ENCODE measurements around the gene IFT81.
"Not testable (repeated sequence)": the region's sequence is repeated elsewhere in the genome, so short reads cannot be mapped to it uniquely, and the experiment has no call there.

- TF ChIP-seq SAFB2 (CRISPR knock-in tag; IDR thresholded peaks at IDR 0.05; ENCODE audit: borderline replicate concordance, low read depth); CHD2 (IDR thresholded peaks at IDR 0.05; ENCODE audit: low read depth, low read length); NR2F6 (IDR thresholded peaks at IDR 0.05); NR2F6 (CRISPR knock-in tag; IDR thresholded peaks at IDR 0.05); NKX3-1 (CRISPR knock-in tag; IDR thresholded peaks at IDR 0.05); ZNF615 (CRISPR knock-in tag; IDR thresholded peaks at IDR 0.05; ENCODE audit: borderline replicate concordance); ZNF674 (CRISPR knock-in tag; IDR thresholded peaks at IDR 0.05; ENCODE audit: low read depth); TCF7L2 (IDR thresholded peaks at IDR 0.05; ENCODE audit: low read depth, low read length); BRD4 (CRISPR knock-in tag; IDR thresholded peaks at IDR 0.05); ARNT (IDR thresholded peaks at IDR 0.05); CCAR2 (optimal IDR thresholded peaks at IDR 0.05; ENCODE audit: low read depth, low read length): not testable (repeated sequence)
These were observed 6.9 kb upstream of the IFT81 start for GRCh38 chr12:110117210-110117609.

All from HepG2 (cell line).